Smooth muscle cell of bladder (primary cell): ENCODE data around the gene EEF1A1. TPM values are rescaled to one million over a fixed set of nuclear protein-coding genes. Genes with fewer than 3 reads are reported as not detected.

Source experiments
- total RNA-seq: library from RNA; depleted of rRNA; stranded (reverse); fragments of >200 nt; gene quantifications from 2 replicates; pipeline ENCODE4 v1.2.3, GENCODE V29; 2014

EEF1A1 gene
- 29,363 and 32,567 TPM in 2 replicates for total RNA-seq

GRCh38 chr6:73520688-73521350, at the start of gene EEF1A1:
Gene EEF1A1 (minus strand): TSS chr6:73521032. CDS start chr6:73520026, 1,006 bp downstream.

Other genes with a start within 250 kb of the EEF1A1 start
- not detected in 2 replicates for gene DPPA5, start 166.8 kb downstream of the EEF1A1 start, total RNA-seq
- gene KHDC3L, start 158.4 kb downstream of the EEF1A1 start, total RNA-seq = 0.09 TPM in 1 of 2 replicates, not detected in the other
- gene OOEP, start 151.1 kb downstream of the EEF1A1 start, total RNA-seq = not detected in 2 replicates
- gene DDX43, start 126.2 kb downstream of the EEF1A1 start, total RNA-seq = 0.55 TPM in 1 of 2 replicates, not detected in the other
- 3.4 and 4.3 TPM in 2 replicates for gene CGAS, start 68.7 kb downstream of the EEF1A1 start, total RNA-seq
- 28.8 and 30.0 TPM in 2 replicates for gene MTO1, start 59.3 kb downstream of the EEF1A1 start, total RNA-seq
- 34.3 and 48.1 TPM in 2 replicates for gene SLC17A5, start 133.0 kb upstream of the EEF1A1 start, total RNA-seq
- gene CD109, start 175.2 kb upstream of the EEF1A1 start, total RNA-seq = 18.6 and 19.4 TPM in 2 replicates